Kidney capillary endothelial cell (primary cell): ENCODE data around the gene ARHGEF12.

Experiments used
- DNase-seq: peaks from one replicate; pipeline ENCODE4 v3.0.0-alpha.2; 2018; ENCODE audit warnings: low spot score

ARHGEF12 gene

DNA sequence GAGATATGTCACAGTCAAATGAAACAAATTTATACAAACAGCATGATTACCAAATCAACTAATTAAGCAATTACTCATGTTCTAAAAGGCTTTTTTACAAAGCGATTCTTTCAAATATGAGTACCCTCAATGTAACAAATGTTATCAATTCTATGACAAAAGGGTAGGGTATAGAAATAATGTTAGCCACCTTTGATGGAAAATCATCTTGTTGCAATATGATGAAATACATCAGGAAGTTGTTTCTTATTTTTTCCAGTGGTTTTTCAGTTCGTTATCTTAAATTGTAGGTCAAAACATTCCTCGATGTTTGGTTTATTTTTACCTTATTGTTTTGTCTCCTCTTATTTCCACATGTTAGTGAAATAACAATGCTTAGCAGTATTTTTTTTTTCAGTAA is 6.5 kb downstream of the ARHGEF12 start:
- DNase-seq = no peak

DNA sequence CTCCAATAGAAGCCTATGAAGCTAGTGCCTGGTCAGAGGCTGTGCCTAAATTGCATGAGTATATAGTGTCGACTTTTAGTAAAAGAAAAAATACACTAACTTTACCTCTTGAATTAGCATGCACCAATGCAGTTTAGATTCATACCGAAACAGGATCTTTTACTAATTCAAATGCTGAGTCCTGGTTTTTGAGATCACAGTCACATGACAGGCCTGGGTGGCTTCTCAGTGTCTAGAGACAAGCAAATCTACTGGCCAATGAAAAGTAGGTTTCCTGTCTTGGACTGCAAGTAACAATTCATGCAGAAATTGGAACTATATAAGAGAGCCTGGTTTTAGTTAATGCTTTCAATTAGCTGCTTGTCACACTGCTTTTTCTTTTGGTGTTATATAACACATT is 7.2 kb downstream of the ARHGEF12 start:
- DNase-seq = no peak

DNA sequence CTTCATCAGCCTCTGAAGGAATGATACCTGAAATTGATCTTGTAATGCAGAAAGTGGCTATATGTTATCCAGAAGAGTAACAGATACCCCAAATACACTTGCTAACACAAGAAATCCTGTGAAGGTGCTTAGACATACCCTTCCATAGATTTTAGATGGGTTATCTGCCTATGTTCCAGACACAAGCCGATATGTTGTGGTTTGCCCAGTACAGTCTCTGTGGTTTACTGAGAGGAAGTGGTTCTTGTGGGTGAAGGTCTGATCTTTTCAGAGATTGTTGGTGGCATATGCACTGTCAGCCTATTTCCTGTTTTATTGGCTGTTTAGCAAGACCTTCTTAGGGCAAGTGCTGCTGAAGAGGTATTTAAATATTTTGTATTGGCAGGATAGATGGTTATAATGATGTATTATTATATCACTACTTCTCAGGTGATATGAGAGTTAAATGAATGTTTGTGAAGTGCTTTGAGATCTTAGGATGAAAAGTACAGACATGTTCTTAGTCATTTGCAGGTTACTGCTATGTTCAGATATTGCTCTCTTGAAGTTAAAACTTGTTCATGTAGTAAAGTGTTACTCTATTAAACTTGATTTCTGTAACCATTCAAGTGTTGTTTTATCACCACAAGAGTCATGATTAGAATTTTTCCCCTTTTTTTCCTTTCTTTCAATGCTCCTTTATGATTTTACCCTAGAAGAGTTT is 8.2 kb downstream of the ARHGEF12 start:
- no peak for DNase-seq

DNA sequence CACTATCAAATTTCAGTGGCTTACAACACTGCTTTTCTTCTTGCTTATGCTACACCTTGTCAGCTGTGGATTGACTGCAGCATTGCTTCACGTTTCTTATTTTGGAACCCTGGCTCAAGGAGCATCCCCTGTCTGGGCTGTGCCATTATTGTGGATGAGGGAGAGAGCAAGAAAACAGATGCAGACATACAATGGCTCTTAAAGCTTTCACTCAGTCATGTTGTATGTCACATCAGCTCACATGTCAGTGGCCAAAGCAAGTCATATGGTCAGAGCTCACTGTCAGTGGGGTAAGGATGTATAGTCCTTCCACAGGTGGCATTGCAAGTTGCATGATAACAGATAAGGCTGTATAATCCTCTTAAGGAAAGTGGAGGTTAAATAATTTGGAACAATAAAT is 10.0 kb downstream of the ARHGEF12 start:
- no peak for DNase-seq

DNA sequence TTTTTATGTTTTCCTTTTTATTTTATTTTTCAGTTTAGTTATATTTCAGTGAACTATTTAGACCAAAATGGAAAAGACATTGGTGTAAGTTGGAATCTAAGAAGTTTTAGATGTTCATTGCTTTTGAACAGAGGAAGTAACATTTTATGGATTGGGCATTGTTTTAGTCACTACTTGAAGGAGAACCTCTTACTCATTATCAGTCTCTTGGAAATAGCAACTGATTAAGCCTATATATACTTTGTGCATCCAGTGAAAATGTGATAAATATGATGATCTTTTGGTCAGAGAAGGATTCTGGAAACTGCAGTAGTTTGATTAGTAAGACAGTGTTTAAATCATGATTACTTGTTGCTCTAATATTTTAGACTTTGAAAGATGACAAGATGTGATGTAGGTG is 14.4 kb downstream of the ARHGEF12 start:
- no peak for DNase-seq

DNA sequence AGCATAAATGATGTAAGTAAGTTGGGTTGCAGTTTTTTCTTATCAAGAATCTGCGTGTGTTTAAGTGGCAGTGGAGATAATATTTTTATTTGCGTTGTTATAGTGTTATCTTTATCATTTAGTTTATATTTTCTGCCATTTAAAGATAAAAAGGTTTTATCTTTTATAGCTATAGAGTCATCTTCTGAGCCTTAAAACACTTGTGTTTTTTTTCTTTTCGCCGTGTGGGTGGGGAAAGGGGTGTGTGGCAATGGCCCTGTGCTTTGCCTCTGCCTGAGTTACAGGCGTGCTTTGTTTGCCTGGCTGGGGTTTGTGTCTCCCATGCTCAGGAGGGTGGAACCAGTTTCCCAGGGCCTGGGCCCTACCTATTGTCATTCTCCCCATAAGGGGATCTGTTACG is 16.2 kb downstream of the ARHGEF12 start:
- DNase-seq = no peak

DNA sequence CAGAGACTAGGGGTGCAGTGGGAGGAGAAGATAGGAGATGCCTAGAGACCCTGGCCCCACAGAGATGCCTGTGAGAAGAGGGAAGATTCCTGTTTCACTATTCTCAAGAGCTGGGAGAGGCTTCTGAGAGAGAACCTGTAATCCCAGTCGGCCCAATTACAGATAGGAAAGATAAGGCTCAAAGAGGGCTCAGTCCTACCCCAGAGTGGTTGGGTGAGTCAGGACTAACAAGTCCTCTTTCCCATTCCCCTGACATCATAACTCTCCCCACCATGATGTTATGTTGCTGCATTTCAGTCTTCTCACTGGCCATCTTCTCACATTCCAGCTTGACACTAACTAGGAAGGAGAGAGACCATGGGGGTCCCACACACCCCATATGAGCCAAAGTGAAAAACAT is 17.9 kb downstream of the ARHGEF12 start:
- DNase-seq = no peak

DNA sequence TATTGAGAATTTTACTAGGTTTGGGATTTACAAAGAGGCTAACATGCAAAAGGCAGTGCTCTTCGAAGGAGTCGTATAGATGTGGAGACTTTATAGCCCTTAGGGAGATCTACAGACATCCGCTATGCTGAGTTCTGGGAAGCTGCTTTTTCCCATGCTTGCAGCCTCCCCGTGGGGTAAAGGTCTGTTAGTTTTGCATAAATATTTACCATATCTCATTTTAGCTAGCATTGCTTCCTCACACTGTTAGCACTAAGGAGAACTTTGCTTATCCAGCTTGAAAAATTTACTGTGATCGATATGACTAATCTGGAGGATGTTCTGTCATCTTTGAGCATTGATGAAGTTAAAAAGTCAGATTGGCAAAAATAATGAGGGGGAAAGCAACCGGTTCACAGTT is 18.6 kb downstream of the ARHGEF12 start:
- no peak for DNase-seq

DNA sequence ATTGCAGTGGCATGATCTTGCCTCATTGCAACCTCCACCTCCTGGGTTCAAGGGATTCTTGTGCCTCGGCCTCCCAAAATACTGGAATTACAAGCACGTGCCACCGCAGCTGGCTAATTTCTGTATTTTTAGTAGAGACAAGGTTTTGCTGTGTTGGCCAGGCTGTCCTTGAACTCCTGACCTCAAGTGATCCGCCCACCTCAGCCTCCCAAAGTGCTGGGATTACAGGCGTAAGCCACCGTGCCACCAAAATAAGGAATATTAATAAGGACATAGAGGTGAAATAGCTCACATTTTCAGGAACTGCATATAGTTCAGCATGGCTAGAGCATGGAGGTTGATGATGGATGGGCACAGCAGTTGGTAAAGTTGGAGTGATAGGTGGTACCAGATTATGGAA is 21.4 kb downstream of the ARHGEF12 start:
- no peak for DNase-seq

DNA sequence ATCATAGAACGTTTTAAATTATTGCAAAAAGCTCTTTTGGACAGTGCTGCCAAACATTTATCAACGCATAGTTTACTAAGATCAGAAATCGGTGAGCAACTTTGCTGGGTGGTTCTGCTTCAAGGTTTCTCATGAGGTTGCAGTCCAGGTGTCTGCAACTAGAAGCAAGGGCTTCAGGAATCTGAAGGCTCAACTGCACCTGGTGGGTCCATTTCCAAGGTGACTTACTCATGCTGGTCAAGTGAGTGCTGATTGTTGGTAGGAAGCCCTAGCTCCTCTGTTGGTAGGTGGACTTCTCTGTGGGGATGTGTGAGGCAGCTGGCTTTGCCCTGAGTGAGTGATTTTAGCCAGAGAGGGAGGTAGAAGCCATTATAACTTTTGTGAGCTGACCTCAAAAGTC is 22.5 kb downstream of the ARHGEF12 start:
- DNase-seq = no peak

DNA sequence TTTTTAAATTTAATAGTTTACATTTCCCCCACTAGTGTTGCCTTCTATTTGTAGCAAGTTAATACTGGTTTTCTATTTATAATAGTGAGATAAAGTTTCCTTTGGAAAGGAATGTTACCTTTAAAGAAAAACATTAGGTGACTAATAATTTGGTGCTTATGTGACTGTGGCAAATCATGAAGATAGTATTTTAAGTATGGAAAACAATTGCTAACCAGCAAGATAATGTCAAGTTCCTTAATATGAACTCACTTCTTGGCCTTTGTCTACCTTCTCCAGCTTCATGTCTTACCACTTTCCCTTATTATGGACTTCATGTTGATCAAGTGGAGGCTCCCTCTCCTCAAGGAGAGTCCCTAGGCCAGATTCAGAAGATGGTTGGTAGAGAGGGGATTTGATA is 27.2 kb downstream of the ARHGEF12 start:
- DNase-seq = no peak

DNA sequence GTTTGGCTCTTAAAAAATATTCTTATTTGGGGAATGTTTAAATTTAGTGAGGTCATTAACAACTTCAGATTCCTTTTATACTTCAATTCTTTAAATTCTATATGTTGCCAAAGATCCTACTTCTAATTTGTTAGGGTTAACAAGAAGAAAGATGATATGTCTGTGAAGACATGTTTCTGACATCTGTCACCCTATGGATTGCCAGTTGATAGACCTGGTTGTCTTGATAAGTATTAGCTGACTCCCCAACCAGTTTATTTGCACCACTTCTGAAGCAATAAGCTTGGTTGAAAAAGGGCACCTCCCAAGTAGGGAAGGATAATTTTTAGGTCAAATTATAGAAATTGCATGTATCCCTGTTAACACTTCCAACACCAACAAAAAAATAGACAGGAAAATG is 29.3 kb downstream of the ARHGEF12 start:
- DNase-seq = no peak

DNA sequence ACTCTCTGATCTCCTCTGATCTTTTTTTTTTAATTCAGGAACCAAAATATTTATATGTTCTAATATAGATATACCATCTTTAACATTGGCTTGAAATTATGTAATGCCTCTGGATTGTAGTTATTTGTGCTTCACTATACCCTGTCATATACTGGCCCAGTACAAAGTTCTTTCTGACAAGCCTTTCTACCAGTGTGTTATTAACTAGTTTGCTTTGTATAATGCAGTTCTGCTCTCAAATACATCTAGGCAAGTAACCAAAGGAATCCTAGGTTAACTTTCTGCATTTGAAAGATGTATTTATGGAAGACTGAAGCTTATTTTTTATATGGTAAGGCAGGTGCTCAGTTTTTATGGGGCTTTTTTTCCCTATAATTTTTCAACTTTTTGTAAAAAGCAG is 36.1 kb downstream of the ARHGEF12 start:
- no peak for DNase-seq

DNA sequence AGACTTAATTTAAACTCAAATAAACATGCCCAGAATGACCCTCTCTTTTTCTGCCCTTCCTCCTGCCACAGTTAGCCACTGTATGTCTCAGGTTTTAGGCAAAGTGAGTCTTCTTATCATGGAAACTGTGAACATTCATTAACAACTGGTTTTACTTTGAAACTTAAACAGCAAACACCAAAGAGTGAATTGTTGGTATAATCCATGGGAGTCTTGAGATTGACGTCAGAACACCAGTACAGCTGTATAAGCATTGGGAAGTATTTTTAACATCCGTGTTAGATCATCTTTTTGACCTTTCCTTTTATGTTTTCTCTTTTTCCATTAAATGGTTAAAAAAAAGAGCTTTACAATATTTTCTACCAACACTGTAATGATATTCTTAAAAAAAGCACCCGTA is 38.9 kb downstream of the ARHGEF12 start:
- DNase-seq = no peak

DNA sequence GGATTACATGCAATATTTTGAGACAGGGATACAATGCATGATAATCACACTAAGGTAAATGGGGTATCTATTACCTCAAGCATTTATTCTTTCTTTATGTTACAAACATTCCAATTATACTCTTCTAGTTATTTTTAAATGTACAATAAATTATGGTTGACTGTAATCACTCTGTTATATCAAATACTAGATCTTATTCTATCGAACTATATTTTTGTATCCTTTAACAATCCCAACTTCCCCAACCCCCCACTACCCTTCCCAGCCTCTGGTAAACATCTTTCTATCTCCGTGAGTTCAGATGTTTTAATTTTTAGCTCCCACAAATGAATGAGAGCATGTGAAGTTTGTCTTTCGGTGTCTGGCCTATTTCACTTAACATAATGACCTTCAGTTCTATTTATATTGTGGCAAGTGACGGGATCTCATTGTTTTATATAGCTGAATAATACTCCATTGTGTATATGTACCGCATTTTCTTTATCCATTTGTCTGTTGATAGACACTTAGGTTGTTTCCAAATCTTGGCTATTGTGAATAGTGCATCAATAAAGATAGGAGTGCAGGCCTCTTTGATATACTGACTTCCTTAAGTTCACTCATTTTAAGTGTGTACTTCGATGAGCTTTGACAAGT is 40.5 kb downstream of the ARHGEF12 start:
- DNase-seq = no peak

DNA sequence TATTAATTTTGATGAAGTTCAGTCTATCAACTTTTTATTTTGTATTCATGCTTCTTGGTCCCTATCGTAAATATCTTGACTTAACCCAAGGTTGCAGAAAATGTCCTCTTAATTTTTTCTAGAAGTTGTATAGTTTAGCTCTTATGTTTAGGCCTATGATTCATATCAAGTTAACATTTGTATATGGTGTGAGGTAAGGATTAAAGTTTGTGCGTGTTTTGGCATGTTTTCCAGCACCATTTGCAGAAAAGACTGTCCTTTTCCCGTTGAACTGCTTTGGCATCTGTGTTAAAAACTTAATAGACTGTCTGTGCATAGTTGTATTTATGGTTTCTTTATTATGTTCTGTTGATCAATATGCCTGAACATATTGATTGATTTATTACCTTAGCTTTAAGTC is 42.3 kb downstream of the ARHGEF12 start:
- no peak for DNase-seq

DNA sequence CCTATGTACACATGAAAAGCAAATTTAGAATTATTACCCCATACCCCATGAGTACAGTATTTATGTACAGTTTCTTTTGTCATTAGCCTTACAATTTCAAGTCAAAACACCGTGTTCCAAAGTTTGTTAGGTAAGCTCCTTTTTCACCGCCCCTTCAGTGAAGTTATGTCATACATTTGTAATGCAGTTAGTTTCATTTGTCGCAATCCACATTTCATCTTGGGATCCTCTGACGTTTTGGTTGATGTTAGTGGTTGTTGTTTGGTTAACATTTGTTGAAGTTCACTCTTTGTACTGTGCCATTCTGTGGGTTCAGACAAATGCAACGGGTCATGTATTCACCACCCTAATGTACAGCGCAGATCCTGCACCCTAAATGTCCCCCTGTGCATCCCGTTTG is 45.2 kb downstream of the ARHGEF12 start:
- no peak for DNase-seq

DNA sequence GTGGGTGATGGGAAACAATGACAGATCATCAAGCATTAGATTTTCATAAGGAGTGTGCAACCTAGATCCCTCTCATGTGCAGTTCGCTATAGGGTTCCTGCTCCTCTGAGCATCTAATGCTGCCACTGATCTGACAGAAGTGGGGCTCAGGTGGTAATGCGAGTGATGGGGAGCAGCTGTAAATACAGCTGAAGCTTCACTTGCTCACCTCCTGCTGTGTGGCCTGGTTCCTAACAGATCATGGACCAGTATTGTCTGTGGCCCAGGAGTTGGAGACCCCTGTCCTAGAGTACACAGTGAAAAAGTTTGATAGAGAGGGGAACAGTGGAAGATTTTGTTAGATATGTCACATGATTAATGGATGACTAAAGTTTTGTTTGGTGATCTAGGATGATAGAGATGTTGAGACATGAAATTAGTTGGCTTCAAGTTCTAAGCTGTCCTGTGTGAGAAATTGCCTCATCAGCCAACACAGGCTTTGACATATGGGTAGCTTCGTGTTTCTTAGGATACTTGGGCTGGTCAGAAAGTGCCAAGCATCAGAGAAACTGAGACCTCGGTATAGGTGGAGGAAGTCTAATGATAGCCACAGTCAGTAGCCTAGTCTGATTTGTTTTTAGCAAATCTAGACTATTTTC is 47.4 kb downstream of the ARHGEF12 start:
- DNase-seq = no peak

DNA sequence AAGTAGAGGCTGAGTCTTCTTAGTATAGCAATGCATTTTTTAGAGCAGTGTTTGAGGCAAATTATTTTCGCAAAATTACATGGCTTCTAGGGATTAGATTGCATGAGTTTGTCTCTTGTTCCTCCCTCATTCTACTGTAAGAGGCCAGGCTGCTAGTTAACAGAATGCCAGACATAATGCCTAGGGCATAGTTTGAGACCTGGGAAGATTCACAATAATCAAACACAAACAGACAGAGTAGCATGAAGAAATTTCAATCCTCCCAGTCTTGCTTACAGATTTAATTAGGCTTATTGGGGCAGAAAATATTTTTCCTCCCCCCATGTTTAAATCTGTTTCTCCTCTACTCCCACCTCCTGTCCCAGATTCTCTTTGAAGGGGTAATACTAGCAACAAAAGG is 48.3 kb downstream of the ARHGEF12 start:
- no peak for DNase-seq

DNA sequence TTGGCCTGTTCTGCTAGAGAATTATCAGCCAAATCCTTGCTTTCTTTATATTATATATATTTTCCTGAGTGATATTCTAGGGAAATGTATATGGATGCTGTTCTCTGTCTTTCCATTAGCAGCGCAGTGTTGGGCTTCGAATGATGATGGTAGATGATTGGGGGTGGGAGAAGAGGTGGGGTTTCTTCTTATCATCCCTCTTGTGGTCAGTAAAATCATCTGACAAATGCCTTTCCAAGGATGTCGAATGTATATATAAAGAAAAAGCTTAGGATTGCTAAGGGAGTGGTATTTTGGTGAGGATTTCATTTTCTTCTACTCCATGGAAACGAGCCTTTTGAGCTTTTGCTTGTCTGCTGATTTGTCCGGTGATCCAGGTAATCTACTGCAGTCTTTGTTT is 48.9 kb downstream of the ARHGEF12 start:
- DNase-seq = no peak

DNA sequence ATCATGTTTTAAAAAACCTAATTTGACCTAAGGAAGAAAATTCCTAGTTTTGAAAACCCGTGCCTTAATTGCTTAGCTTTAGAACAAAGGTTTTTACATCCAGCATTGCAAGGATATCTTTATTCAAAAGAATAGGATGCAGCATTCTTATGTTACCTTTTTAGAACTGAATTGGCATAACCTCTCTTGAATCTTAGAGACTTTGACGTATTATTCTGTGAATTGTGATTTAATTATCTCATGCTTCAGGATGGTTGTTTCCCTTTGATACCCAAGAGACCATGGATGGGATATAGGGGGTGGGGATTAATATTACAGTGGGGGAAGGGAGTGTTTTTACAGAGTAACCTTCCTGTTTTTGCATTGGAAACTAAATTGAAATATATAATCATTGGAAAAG is 49.4 kb downstream of the ARHGEF12 start:
- no peak for DNase-seq

DNA sequence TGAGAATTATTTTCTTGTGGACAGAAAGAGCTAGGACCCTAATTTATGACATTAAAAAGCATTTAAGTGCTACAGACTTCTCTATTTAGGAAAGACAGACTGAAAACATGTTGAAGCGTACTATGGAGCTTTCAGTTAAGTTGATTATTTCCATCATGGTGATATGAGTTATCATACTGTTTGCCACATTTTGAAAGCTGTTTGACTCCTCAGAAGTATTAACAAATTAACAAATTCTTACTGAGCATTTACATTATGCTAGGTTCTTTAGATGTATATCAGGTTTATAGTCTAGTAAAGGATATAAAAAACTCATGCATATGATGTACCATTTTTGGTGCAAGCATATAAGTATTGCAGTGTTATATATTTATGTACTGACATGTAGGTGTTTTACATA is 50.1 kb downstream of the ARHGEF12 start:
- DNase-seq = no peak

DNA sequence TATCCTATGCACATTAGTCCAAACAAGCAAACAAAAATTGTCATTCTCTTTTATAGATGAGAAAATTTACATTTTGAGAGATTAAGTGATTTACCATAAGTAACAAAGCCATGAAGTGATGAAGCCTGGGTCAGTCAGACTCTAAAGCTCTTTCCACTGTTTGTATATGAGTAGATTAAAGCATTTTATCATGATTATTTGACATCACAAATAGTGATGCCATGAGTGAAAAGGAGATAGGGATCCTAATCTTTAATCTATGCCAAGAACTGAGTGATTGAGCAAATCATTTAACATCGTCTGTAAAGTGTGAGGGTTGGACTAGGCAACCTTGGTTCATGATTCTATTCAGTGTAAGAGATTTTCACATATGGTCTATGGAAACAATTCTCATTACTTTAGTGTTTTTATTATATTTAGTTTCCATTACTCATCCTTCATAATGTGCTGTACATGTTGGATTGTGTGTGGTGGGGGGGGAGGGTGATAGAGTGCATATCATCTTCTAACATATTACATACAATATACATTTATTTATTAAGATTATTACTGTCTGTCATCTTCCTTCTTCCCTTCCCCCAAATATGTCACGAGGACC is 50.7 kb downstream of the ARHGEF12 start:
- no peak for DNase-seq
